Endothelial cell of umbilical vein (primary cell): ENCODE results near the gene RARA. TPM values are rescaled to one million over a fixed set of nuclear protein-coding genes. Genes with fewer than 3 reads are reported as not detected.

ENCODE experiments used
- BruUV-seq: library from RNA; stranded (reverse); fragments of 400-500 nt; replicated peaks from 2 replicates; lab custom pipeline; 2021; lab: Mats Ljungman, UMichigan
- CTCF ChIA-PET: fragments of 300-600, 350-600 bp; sonication (Branson Sonifier 250); formaldehyde crosslinking; loops from one replicate; lab custom pipeline; 2021; ENCODE audit warnings: antibody characterized with exemption, inconsistent platforms; lab: Charles Lee
- POLR2A ChIA-PET: fragments of 300-600, 350-600 bp; sonication (Branson Sonifier 250); formaldehyde crosslinking; loops from one replicate; lab custom pipeline; 2021; ENCODE audit warnings: antibody characterized with exemption, inconsistent platforms; lab: Charles Lee
- DNase-seq: peaks from one replicate; pipeline ENCODE4 v3.0.0-alpha.2; 2011; ENCODE audit warnings: low read depth, low spot score
- FAIRE-seq: peaks from 2 replicates; lab custom pipeline; 2011; peaks lifted over from hg19 to GRCh38; lab: Jason Lieb, UNC
- H2AFZ ChIP-seq: 2 replicates; pipeline ENCODE4 v1.6.0; 2012; ENCODE audit warnings: low read depth, low read length, control low read depth, inconsistent platforms
- H3K27ac ChIP-seq: 2 replicates; pipeline ENCODE4 v1.5.1; 2011; ENCODE audit warnings: low read depth, mild to moderate bottlenecking, control low read depth, low read length, moderate library complexity; ENCODE audit not compliant: insufficient read depth
- H3K27me3 ChIP-seq, 2 experiments: 2 replicates each; pipeline versions ENCODE4 v1.6.0 to v1.6.1; 2011; ENCODE audit warnings: low read length in 2 of 2, mixed read lengths in 1 of 2; ENCODE audit not compliant: control insufficient read depth in 2 of 2, insufficient read depth in 2 of 2
- H3K36me3 ChIP-seq, 2 experiments: 2 replicates in 1 of 2; 3 replicates in 1 of 2; pipeline ENCODE4 v1.5.1; 2011; ENCODE audit warnings: low read length in 2 of 2, mild to moderate bottlenecking in 1 of 2, moderate library complexity in 1 of 2; ENCODE audit not compliant: control insufficient read depth in 2 of 2, insufficient read depth in 2 of 2; ENCODE audit errors: extremely low read depth in 1 of 2
- H3K4me1 ChIP-seq: 3 replicates; pipeline ENCODE4 v1.5.1; 2011; ENCODE audit warnings: mild to moderate bottlenecking, low read length; ENCODE audit not compliant: control insufficient read depth, insufficient read depth; ENCODE audit errors: extremely low read depth
- H3K4me2 ChIP-seq: 2 replicates; pipeline ENCODE4 v1.6.1; 2011; ENCODE audit warnings: low read length, control low read depth, mixed read lengths; ENCODE audit not compliant: insufficient read depth
- H3K4me3 ChIP-seq, 3 experiments: fragments of 200-600 bp in 1 of 3; sonication (generic), shearing (Covaris generic) in 1 of 3; replicated peaks in 1 of 3; 2 replicates each; pipeline ENCODE4 v1.5.1; 2011 to 2016; ENCODE audit warnings: control low read depth in 3 of 3, low read length in 3 of 3, mild to moderate bottlenecking in 2 of 3, inconsistent platforms in 1 of 3, low read depth in 1 of 3, moderate library complexity in 1 of 3; ENCODE audit not compliant: insufficient read depth in 1 of 3
- H3K79me2 ChIP-seq: 2 replicates; pipeline ENCODE4 v1.6.0; 2012; ENCODE audit warnings: low read length, inconsistent platforms; ENCODE audit not compliant: control insufficient read depth, insufficient read depth
- H3K9ac ChIP-seq: replicated peaks from 2 replicates; pipeline ENCODE3; 2011; ENCODE audit warnings: low read length, control low read depth; ENCODE audit not compliant: insufficient read depth; ENCODE audit errors: extremely low read depth
- H3K9me1 ChIP-seq: replicated peaks from 3 replicates; pipeline ENCODE4 v1.6.0; 2011; ENCODE audit warnings: mild to moderate bottlenecking, low read length; ENCODE audit not compliant: control insufficient read depth, insufficient read depth; ENCODE audit errors: extremely low read depth
- H3K9me3 ChIP-seq: replicated peaks from 2 replicates; pipeline ENCODE4 v1.5.1; 2012; ENCODE audit warnings: low read length, inconsistent platforms; ENCODE audit not compliant: control insufficient read depth, insufficient read depth
- H4K20me1 ChIP-seq: replicated peaks from 2 replicates; pipeline ENCODE3; 2011; ENCODE audit warnings: mild to moderate bottlenecking, low read length; ENCODE audit not compliant: control insufficient read depth, insufficient read depth; ENCODE audit errors: extremely low read depth
- EZH2 ChIP-seq: IDR thresholded peaks from 2 replicates; pipeline ENCODE4 v1.6.1; 2012; ENCODE audit warnings: borderline replicate concordance, low read depth, mild to moderate bottlenecking, moderate library complexity, low read length, inconsistent platforms; ENCODE audit not compliant: severe bottlenecking
- FOS ChIP-seq: IDR thresholded peaks from 2 replicates; pipeline ENCODE4 v1.6.1; 2011; ENCODE audit warnings: mild to moderate bottlenecking, low read length, moderate library complexity, borderline replicate concordance; ENCODE audit not compliant: insufficient read depth
- GATA2 ChIP-seq: IDR thresholded peaks from 2 replicates; pipeline ENCODE4 v1.7.0; 2011; ENCODE audit warnings: low read depth, mild to moderate bottlenecking, moderate library complexity, mixed read lengths, low read length; ENCODE audit not compliant: insufficient read length, insufficient read depth
- JUN ChIP-seq: IDR thresholded peaks from 2 replicates; pipeline ENCODE4 v1.6.1; 2011; ENCODE audit warnings: borderline replicate concordance, low read depth; ENCODE audit not compliant: insufficient read length, insufficient read depth
- MAX ChIP-seq: IDR thresholded peaks from 2 replicates; pipeline ENCODE4 v1.6.1; 2011; ENCODE audit not compliant: insufficient read depth, insufficient read length
- MYC ChIP-seq: IDR thresholded peaks from one replicate; pipeline ENCODE4 v1.6.1; 2011; ENCODE audit warnings: mild to moderate bottlenecking, low read depth, low read length
- POLR2A ChIP-seq: IDR thresholded peaks from 2 replicates; pipeline ENCODE4 v1.6.1; 2012; ENCODE audit warnings: low read depth, mild to moderate bottlenecking, control low read depth, low read length
- POLR2AphosphoS5 ChIP-seq: IDR thresholded peaks from 2 replicates; pipeline ENCODE4 v1.6.1; 2012; ENCODE audit warnings: low read depth, mild to moderate bottlenecking, control low read depth, low read length, moderate library complexity; ENCODE audit not compliant: insufficient read depth
- dilution Hi-C: fragments of 300-500 bp; cut with MboI; formaldehyde crosslinking; loops from one replicate; pipeline ENCODE4 v1.15.0; 2019; ENCODE audit warnings: low sequenced_read_pairs; ENCODE audit not compliant: extremely low pct_ligation_motif_present
- intact Hi-C: fragments of 100-400 bp; cut with micrococcal nuclease; formaldehyde crosslinking; loops from one replicate; pipeline ENCODE4 v1.10.0; 2022
- polyA plus RNA-seq, 4 experiments: library from polyadenylated mRNA; depleted of rRNA in 3 of 4; stranded (reverse) in 3 of 4; unstranded in 1 of 4; fragments of >200 nt; gene quantifications; 2 replicates each; pipeline versions ENCODE4 v1.2.1 to v1.2.3, GENCODE V29; 2011 to 2012; ENCODE audit warnings: missing spikeins in 1 of 4
- total RNA-seq: library from RNA; stranded (reverse); gene quantifications from 2 replicates; pipeline ENCODE4 v1.2.3, GENCODE V29; 2021
- TF ChIP-seq, protein P1 (sequence below), 2 donors: IDR thresholded peaks; 1 replicate in 1 of 2; 2 replicates in 1 of 2; pipeline ENCODE4 v1.5.1; 2011; ENCODE audit warnings: low read length in 2 of 2, mild to moderate bottlenecking in 2 of 2, moderate library complexity in 2 of 2, control low read depth in 1 of 2, inconsistent platforms in 1 of 2, low read depth in 1 of 2; ENCODE audit not compliant: insufficient read depth in 1 of 2; ENCODE audit errors: extremely low read depth in 1 of 2

The RARA gene
- total and polyA plus RNA-seq, 2 donors (not counting 3 experiments of a cell fraction or from before 2014, with no cell fraction given), result 11.9 to 37.8 TPM

DNA sequence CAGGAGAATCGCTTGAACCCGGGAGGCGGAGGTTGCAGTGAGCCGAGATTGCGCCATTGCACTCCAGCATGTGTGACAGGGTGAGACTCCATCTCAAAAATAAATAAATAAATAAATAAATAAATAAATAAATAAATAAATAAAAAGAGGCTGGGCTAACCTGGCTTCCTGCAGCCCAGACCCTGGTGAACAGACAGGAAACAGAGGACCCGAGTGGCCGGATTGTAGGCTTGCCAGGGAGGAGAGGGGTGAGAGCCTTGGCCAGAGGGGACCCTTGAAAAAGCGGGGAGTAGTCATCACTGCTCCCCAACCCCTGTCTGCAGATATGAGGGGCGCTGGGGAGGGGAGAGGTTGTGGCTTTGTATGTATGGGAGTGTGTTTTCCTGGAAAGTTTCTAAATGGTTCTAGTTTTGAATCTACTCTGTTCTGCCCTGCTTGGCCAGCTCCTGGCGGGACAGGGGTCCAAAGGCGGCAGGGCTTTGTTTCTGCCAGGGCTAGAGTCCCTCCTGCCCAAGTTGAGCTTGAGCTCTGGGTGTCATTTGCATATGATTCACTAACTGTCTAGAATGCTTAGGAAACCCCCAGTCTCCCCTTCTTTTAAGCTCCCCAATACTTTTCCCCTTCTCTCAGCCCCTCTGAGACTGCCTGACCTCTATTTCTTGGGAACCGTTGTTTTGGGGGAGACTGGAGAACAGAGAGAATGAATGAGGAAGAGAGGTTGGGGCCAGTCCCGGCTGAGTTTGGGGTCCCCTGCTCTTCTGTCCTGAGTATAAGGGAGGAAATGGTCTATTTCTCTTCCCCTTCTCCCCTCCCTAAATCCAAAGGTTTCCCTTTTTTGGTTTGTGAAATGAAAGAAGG is 16.4 kb downstream of the RARA start:
- dilution Hi-C loops, result no loop called here

More for the DNA sequence above, 16.4 kb downstream of the RARA start:
- no peaks in the 10 kb centered on the region for H3K9me3 ChIP-seq
- H4K20me1 ChIP-seq, result no peaks in the 10 kb centered on the region
- FAIRE-seq (no peak), DNase-seq (no peak)
- no TSS peak for BruUV-seq
- no peak overlapping the region for H3K4me2 ChIP-seq
- no peak overlapping the region for H2AFZ ChIP-seq
- H3K27me3 ChIP-seq, result no peaks in the 10 kb centered on the region
- H3K36me3 ChIP-seq, result no peaks in the 10 kb centered on the region
- peak overlapping the region; percentile 44 for H3K27ac ChIP-seq
- POLR2A ChIA-PET, result interaction anchor here (0.8 kb wide), 1 partner anchor 8 kb away, joined by 3 read pairs; no protein-coding TSS in a partner anchor
- H3K79me2 ChIP-seq, result peaks cover 77% of the 10 kb centered on the region
- no peak overlapping the region for H3K9ac ChIP-seq
- intact Hi-C loops, result no loop called here
- CTCF ChIA-PET, result interaction anchor here (0.6 to 3.5 kb wide), 9 partner anchors 8 to 33 kb away, joined by 3 to 14 read pairs (median 3); no protein-coding TSS in a partner anchor
- no peak overlapping the region for H3K4me3 ChIP-seq
- TF ChIP-seq POLR2AphosphoS5, result no peak
- no peak for TF ChIP-seq GATA2
- no peak for TF ChIP-seq MAX
- no peak for TF ChIP-seq FOS
- TF ChIP-seq EZH2, result no peak
- no peak for TF ChIP-seq JUN
- TF ChIP-seq MYC, result no peak
- TF ChIP-seq, protein P1, sequence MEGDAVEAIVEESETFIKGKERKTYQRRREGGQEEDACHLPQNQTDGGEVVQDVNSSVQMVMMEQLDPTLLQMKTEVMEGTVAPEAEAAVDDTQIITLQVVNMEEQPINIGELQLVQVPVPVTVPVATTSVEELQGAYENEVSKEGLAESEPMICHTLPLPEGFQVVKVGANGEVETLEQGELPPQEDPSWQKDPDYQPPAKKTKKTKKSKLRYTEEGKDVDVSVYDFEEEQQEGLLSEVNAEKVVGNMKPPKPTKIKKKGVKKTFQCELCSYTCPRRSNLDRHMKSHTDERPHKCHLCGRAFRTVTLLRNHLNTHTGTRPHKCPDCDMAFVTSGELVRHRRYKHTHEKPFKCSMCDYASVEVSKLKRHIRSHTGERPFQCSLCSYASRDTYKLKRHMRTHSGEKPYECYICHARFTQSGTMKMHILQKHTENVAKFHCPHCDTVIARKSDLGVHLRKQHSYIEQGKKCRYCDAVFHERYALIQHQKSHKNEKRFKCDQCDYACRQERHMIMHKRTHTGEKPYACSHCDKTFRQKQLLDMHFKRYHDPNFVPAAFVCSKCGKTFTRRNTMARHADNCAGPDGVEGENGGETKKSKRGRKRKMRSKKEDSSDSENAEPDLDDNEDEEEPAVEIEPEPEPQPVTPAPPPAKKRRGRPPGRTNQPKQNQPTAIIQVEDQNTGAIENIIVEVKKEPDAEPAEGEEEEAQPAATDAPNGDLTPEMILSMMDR (IDR thresholded peaks at IDR 0.05; ENCODE audit: extremely low read depth in 1 of 2, insufficient read depth in 1 of 2, low read depth in 1 of 2, low read length in 2 of 2), result no peak
- no peak for TF ChIP-seq POLR2A
- H3K4me1 ChIP-seq, result peaks cover 67% of the 10 kb centered on the region
- no peaks in the 10 kb centered on the region for H3K9me1 ChIP-seq
